Endodermal cell (in vitro differentiated cells): ENCODE measurements around the gene SNTB2. TPM values are rescaled to one million over a fixed set of nuclear protein-coding genes. Genes with fewer than 3 reads are reported as not detected.

Source experiments
- DNase-seq: peaks from one replicate; pipeline ENCODE4 v3.0.0-alpha.2; 2017
- H3K27ac ChIP-seq: 2 replicates; pipeline ENCODE4 v1.5.1; 2013; ENCODE audit warnings: mild to moderate bottlenecking, low read depth, low read length, moderate library complexity
- H3K27me3 ChIP-seq: 2 replicates; pipeline ENCODE4 v1.6.1; 2013; ENCODE audit warnings: mild to moderate bottlenecking, low read length, moderate library complexity; ENCODE audit not compliant: insufficient read depth, control insufficient read depth, poor library complexity, severe bottlenecking
- H3K36me3 ChIP-seq: 2 replicates; pipeline ENCODE4 v1.7.0; 2013; ENCODE audit warnings: mild to moderate bottlenecking, low read length, moderate library complexity; ENCODE audit not compliant: control insufficient read depth, insufficient read depth
- H3K4me1 ChIP-seq: one replicate; pipeline ENCODE4 v1.7.0; 2013; ENCODE audit warnings: low read length; ENCODE audit not compliant: control insufficient read depth, insufficient read depth
- H3K4me3 ChIP-seq: 2 replicates; pipeline ENCODE4 v1.5.1; 2013; ENCODE audit warnings: mild to moderate bottlenecking, low read length, moderate library complexity
- H3K9ac ChIP-seq: 2 replicates; pipeline ENCODE4 v1.6.1; 2013; ENCODE audit warnings: mild to moderate bottlenecking, low read length, moderate library complexity; ENCODE audit not compliant: poor library complexity, severe bottlenecking; ENCODE audit errors: extremely low read depth
- H3K9me3 ChIP-seq: 2 replicates; pipeline ENCODE4 v1.6.1; 2013; ENCODE audit warnings: mild to moderate bottlenecking, low read length, moderate library complexity; ENCODE audit not compliant: control insufficient read depth
- H3K27ac Mint-ChIP-seq: 2 replicates; pipeline ENCODE4 v1.8.0; 2020; ENCODE audit warnings: mixed read lengths
- H3K27me3 Mint-ChIP-seq: 2 replicates; pipeline ENCODE4 v1.8.0; 2021; ENCODE audit warnings: mild to moderate bottlenecking, mixed read lengths; ENCODE audit not compliant: insufficient read depth
- H3K36me3 Mint-ChIP-seq: 2 replicates; pipeline ENCODE4 v1.8.0; 2020; ENCODE audit warnings: low read depth, mixed read lengths
- H3K4me1 Mint-ChIP-seq: 2 replicates; pipeline ENCODE4 v1.8.0; 2020; ENCODE audit warnings: mixed read lengths
- H3K4me3 Mint-ChIP-seq: 2 replicates; pipeline ENCODE4 v1.8.0; 2020; ENCODE audit warnings: mild to moderate bottlenecking, moderate library complexity, mixed read lengths
- H3K9me3 Mint-ChIP-seq: 2 replicates; pipeline ENCODE4 v1.8.0; 2020; ENCODE audit warnings: mild to moderate bottlenecking, mixed read lengths
- CTCF ChIP-seq: fragments of 200-600 bp; sonication (generic); conservative IDR thresholded peaks from 2 replicates; pipeline ENCODE4 v1.5.0; 2021; ENCODE audit warnings: antibody characterized with exemption, mild to moderate bottlenecking
- WGBS, 2 experiments: methylation state at CpG; one replicate each; pipeline versions ENCODE4 v1.1.5 to v1.1.7; 2013; ENCODE audit warnings: missing lambda C conversion rate in 2 of 2, mixed read lengths in 1 of 2; ENCODE audit not compliant: insufficient coverage in 1 of 2, insufficient read length in 1 of 2; 5-methylcytosine and 5-hydroxymethylcytosine counted together
- total RNA-seq, 2 donors: library from RNA; stranded (reverse); fragmentation: NEBNext Ultra II Directional in 1 of 2; extraction: Animal tissue kit (Norgen Biotek cat#: 25700) in 1 of 2; gene quantifications; 2 replicates in 1 of 2; 3 replicates in 1 of 2; pipeline ENCODE4 v1.2.1, GENCODE V29; 2021

SNTB2 gene
- total RNA-seq, 2 donors from 2014 or later, result 15.4 to 24.1 TPM

DNA sequence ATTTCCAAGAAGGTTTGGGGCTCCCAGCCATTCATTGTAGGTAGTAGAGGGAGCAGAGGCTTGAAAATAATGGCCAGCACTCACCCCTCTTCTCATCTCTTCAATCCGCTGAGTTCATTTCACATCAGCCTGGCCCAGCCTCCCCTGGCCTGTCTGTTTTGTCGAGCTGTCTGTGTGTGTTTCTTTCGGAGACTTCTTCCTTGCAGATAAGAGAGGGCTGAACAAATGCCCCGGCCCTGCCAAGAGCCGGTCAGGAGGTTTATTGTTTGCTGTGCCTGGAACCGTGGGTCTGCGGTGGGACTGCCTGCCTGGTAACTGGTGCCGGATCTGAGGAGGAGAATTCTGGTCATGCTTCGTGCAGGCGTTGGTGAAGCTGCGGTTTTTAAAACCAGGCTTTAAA lies 127.6 kb downstream of the SNTB2 start:
- H3K36me3 Mint-ChIP-seq, result peaks cover 36% of the 10 kb centered on the region
- H3K9ac ChIP-seq, result no peak overlapping the region
- no peak overlapping the region for H3K4me3 ChIP-seq
- H3K27ac Mint-ChIP-seq, result peak overlapping the region; percentile 61
- H3K27me3 ChIP-seq, result no peaks in the 10 kb centered on the region
- no peaks in the 10 kb centered on the region for H3K4me1 ChIP-seq
- no peak for TF ChIP-seq CTCF
- H3K36me3 ChIP-seq, result peaks cover 46% of the 10 kb centered on the region
- H3K27ac ChIP-seq, result no peak overlapping the region
- peaks cover 5% of the 10 kb centered on the region for H3K4me1 Mint-ChIP-seq
- no peak for DNase-seq
- H3K9me3 ChIP-seq, result no peaks in the 10 kb centered on the region
- H3K9me3 Mint-ChIP-seq, result no peaks in the 10 kb centered on the region
- 92 to 96% methylated on average over 11 of the region's 11 CpGs for WGBS, 2 experiments
- no peak overlapping the region for H3K4me3 Mint-ChIP-seq
- no peaks in the 10 kb centered on the region for H3K27me3 Mint-ChIP-seq

DNA sequence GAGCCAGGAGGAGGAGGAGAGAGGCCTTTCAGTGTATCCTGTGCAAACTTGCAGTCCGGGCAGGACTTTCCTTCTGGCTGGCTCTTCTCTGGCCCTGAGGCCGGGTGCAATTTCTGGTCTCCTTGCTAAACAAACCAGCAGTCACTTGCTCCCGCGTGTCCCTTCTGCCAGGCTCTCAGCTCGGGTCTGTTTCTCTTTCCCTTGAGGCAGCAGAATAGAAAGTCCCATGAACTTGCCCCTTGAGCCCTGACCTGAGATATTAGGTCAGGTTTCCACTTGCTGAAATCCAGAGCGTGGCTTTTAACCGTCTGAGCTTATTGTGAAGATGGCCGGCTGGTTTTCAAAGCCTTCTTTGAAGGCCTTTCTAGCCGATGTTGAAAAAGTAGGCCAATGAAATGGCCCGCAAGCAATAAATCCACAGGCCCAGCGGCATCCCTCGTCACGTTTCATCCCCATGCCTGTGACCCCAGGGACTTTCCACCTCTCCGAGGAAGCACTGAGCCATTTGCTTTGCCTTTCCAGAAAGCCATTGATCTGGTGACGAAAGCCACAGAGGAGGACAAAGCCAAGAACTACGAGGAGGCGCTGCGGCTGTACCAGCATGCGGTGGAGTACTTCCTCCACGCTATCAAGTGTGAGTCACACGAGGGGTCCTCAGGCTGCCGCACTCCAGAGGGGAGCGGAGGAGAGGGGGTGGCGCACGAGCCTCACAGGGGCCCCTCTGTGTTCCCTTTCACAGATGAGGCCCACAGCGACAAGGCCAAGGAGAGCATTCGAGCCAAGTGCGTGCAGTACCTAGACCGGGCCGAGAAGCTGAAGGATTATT lies 128.7 kb downstream of the SNTB2 start:
- no peak for TF ChIP-seq CTCF
- Histone ChIP-seq H3K27me3 (no peaks in the 10 kb centered on the region), H3K9me3 (no peaks in the 10 kb centered on the region), H3K4me1 (no peaks in the 10 kb centered on the region), H3K9ac (no peak overlapping the region), H3K36me3 (peaks cover 54% of the 10 kb centered on the region), H3K4me3 (no peak overlapping the region), H3K27ac (no peak overlapping the region)
- no peak overlapping the region for H3K27ac Mint-ChIP-seq
- H3K9me3 Mint-ChIP-seq, result no peaks in the 10 kb centered on the region
- H3K4me1 Mint-ChIP-seq, result peaks cover 5% of the 10 kb centered on the region
- no peak overlapping the region for H3K4me3 Mint-ChIP-seq
- no peak for DNase-seq
- no peaks in the 10 kb centered on the region for H3K27me3 Mint-ChIP-seq
- WGBS, 2 experiments, result 93 to 94% methylated on average over 28 to 30 of the region's 30 CpGs
- H3K36me3 Mint-ChIP-seq, result peaks cover 43% of the 10 kb centered on the region

DNA sequence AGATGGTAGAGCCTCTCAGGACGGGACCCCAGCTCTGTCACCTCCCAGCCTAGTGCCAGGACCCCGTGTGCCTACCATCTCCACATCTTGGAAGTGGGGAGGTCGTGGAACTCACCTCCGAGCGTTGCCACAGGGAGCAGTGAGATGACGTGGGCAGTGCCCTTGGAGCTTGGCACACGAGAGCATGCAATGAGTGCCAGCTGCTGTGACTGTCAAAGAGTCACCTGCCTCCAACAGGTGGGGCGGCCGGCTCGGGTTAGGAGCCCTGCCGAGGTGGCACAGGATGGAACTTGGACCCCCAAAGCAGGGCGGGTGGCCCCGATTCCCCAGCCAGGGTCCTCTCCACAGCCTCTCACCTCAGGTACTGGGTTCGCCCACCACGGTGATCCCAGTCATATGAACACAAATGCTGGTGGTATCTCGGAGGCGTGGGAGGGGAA lies 129.7 kb downstream of the SNTB2 start:
- Histone ChIP-seq H3K27me3 (no peaks in the 10 kb centered on the region), H3K4me3 (no peak overlapping the region), H3K9me3 (no peaks in the 10 kb centered on the region), H3K36me3 (peaks cover 62% of the 10 kb centered on the region), H3K27ac (no peak overlapping the region), H3K9ac (no peak overlapping the region), H3K4me1 (no peaks in the 10 kb centered on the region)
- Mint-ChIP-seq H3K27ac (no peak overlapping the region), H3K36me3 (peaks cover 51% of the 10 kb centered on the region), H3K4me3 (no peak overlapping the region), H3K27me3 (no peaks in the 10 kb centered on the region), H3K4me1 (peaks cover 5% of the 10 kb centered on the region), H3K9me3 (no peaks in the 10 kb centered on the region)
- TF ChIP-seq CTCF, result no peak
- 96 to 100% methylated on average over 2 to 17 of the region's 17 CpGs for whole genome bisulfite sequencing, 2 experiments
- DNase-seq, result no peak
